ENCODE measurements around the gene NPR2.

DNA sequence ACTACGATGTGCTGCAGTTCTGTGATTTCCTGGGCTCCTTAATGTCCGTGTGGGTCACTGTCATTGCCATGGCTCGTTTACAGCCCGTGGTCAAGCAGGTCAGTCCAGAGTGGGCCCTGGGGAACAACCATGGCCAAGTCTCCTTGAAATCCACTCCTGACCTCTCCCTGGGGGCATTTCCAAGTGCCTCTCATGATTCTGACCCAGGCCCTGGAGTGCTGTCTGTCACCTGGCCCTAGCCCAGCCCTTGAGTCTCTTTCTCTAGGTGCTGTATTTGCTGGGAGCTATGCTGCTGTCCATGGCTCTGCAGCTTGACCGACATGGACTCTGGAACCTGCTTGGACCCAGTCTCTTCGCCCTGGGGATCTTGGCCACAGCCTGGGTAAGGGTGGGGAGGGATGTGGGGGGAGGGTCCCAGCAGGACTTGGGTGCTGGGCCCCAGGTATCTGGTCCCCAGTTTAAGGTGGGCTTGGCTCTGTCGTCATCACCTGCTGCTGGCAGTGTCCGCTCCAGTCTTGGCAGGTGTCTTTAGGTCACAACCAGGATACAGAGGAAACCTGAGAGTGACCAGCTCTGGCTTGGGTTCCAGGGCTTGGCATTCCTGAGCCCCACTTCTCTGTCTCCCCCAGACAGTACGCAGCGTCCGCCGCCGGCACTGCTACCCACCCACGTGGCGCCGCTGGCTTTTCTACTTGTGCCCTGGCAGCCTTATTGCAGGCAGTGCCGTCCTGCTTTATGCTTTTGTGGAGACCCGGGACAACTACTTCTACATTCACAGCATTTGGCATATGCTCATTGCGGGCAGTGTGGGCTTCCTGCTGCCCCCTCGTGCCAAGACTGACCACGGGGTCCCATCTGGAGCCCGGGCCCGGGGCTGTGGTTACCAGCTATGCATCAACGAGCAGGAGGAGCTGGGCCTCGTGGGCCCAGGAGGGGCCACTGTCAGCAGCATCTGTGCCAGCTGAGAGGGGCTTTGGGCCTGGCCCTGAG, 61.8 kb downstream of the NPR2 start:
- TF ChIP-seq POLR2AphosphoS5 (IDR thresholded peaks at IDR 0.05) (no peak), POLR2A (IDR thresholded peaks at IDR 0.05) (no peak), EP300 (IDR thresholded peaks at IDR 0.05) (no peak)
- TF ChIP-seq, protein P1, sequence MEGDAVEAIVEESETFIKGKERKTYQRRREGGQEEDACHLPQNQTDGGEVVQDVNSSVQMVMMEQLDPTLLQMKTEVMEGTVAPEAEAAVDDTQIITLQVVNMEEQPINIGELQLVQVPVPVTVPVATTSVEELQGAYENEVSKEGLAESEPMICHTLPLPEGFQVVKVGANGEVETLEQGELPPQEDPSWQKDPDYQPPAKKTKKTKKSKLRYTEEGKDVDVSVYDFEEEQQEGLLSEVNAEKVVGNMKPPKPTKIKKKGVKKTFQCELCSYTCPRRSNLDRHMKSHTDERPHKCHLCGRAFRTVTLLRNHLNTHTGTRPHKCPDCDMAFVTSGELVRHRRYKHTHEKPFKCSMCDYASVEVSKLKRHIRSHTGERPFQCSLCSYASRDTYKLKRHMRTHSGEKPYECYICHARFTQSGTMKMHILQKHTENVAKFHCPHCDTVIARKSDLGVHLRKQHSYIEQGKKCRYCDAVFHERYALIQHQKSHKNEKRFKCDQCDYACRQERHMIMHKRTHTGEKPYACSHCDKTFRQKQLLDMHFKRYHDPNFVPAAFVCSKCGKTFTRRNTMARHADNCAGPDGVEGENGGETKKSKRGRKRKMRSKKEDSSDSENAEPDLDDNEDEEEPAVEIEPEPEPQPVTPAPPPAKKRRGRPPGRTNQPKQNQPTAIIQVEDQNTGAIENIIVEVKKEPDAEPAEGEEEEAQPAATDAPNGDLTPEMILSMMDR (IDR thresholded peaks at IDR 0.05) = no peak
